Vagina (tissue), 2 donors: Measurements from ENCODE around the gene PNMA8B. TPM values are rescaled to one million over a fixed set of nuclear protein-coding genes. Genes with fewer than 3 reads are reported as not detected.
A peak's percentile ranks its signal among the peaks of the same experiment; 100 is the strongest.

Experiments used
- DNase-seq, 2 donors: peaks; one replicate each; pipeline ENCODE4 v3.0.0-alpha.2; 2017; ENCODE audit errors: extremely low spot score in 2 of 2
- H3K27ac ChIP-seq: fragments of 200-600 bp; sonication (generic); one replicate; pipeline ENCODE4 v1.5.1; 2019
- H3K27me3 ChIP-seq: fragments of 200-600 bp; sonication (generic); one replicate; pipeline ENCODE4 v1.5.1; 2019
- H3K36me3 ChIP-seq, 2 donors: fragments of 200-600 bp; sonication (generic); one replicate each; pipeline ENCODE4 v1.5.1; 2017 to 2019
- H3K4me1 ChIP-seq: fragments of 200-600 bp; sonication (generic); one replicate; pipeline ENCODE4 v1.5.1; 2019
- H3K4me3 ChIP-seq, 2 donors: fragments of 200-600 bp; sonication (generic); 1 replicate in 1 of 2; 2 replicates in 1 of 2; pipeline ENCODE4 v1.5.1; 2016 to 2019
- H3K9me3 ChIP-seq: fragments of 200-600 bp; sonication (generic); one replicate; pipeline ENCODE4 v1.5.1; 2019
- CTCF ChIP-seq, 3 experiments: fragments of 450-650 bp in 2 of 3; fragments of 200-600 bp in 1 of 3; sonication (generic) in 1 of 3; IDR thresholded peaks; one replicate each; pipeline ENCODE4 v1.5.1; 2017 to 2019; ENCODE audit warnings: antibody characterized with exemption in 3 of 3, mild to moderate bottlenecking in 2 of 3, moderate library complexity in 2 of 3
- POLR2A ChIP-seq, 2 donors: fragments of 450-650 bp; IDR thresholded peaks; one replicate each; pipeline ENCODE4 v1.6.1; 2017; ENCODE audit warnings: antibody characterized with exemption in 2 of 2, mild to moderate bottlenecking in 2 of 2, moderate library complexity in 2 of 2
- POLR2AphosphoS5 ChIP-seq, 2 donors: sonication (generic); formaldehyde crosslinking; IDR thresholded peaks; one replicate each; pipeline ENCODE4 v1.9.0; 2017; ENCODE audit warnings: antibody characterized with exemption in 2 of 2, mild to moderate bottlenecking in 2 of 2, low read depth in 1 of 2; ENCODE audit not compliant: insufficient read depth in 1 of 2
- intact Hi-C: fragments of 100-400 bp; cut with DNase I; formaldehyde crosslinking; loops from one replicate; pipeline ENCODE4 v1.15.1; 2023
- total RNA-seq: library from RNA; depleted of rRNA; stranded (reverse); fragments of >200 nt; gene quantifications from one replicate; pipeline ENCODE4 v1.2.3, GENCODE V29; 2016

Gene PNMA8B
- total RNA-seq, 1 donor from 2014 or later: 2.7 TPM

- intact Hi-C loops: no loop called here
- no peak overlapping the region for H3K27ac ChIP-seq
- no peaks in the 10 kb centered on the region for H3K36me3 ChIP-seq
- no peaks in the 10 kb centered on the region for H3K9me3 ChIP-seq
- H3K27me3 ChIP-seq: no peaks in the 10 kb centered on the region
- no peak for TF ChIP-seq POLR2A (IDR thresholded peaks at IDR 0.05)
- H3K4me3 ChIP-seq: no peak overlapping the region
- peaks cover 11% of the 10 kb centered on the region for H3K4me1 ChIP-seq
- DNase-seq: no peak
Measured at GRCh38 chr19:46517471-46517870, 21.8 kb upstream of the PNMA8B start.

GRCh38 chr19:46515879-46516350 is 20.2 kb upstream of the PNMA8B start:
- no peak for DNase-seq
- TF ChIP-seq POLR2AphosphoS5 (IDR thresholded peaks at IDR 0.05; ENCODE audit: insufficient read depth in 1 of 2, low read depth in 1 of 2) (no peak), POLR2A (IDR thresholded peaks at IDR 0.05) (no peak), CTCF (IDR thresholded peaks at IDR 0.05) (peak in 1 of 3 experiments; percentile 24)
- H3K27ac ChIP-seq: no peak overlapping the region
- H3K36me3 ChIP-seq: no peaks in the 10 kb centered on the region
- H3K27me3 ChIP-seq: no peaks in the 10 kb centered on the region
- peaks cover 11% of the 10 kb centered on the region for H3K4me1 ChIP-seq
- H3K9me3 ChIP-seq: no peaks in the 10 kb centered on the region
- intact Hi-C loops: no loop called here
- H3K4me3 ChIP-seq: no peak overlapping the region

- no peak overlapping the region for H3K4me3 ChIP-seq
- no peaks in the 10 kb centered on the region for H3K9me3 ChIP-seq
- peaks cover 11% of the 10 kb centered on the region for H3K4me1 ChIP-seq
- no peak for TF ChIP-seq CTCF (IDR thresholded peaks at IDR 0.05)
- intact Hi-C loops: no loop called here
- H3K27ac ChIP-seq: no peak overlapping the region
- H3K36me3 ChIP-seq: no peaks in the 10 kb centered on the region
- no peak for DNase-seq
- H3K27me3 ChIP-seq: no peaks in the 10 kb centered on the region
Measured at GRCh38 chr19:46515290-46515609, 19.6 kb upstream of the PNMA8B start.

- Histone ChIP-seq H3K4me1 (peaks cover 11% of the 10 kb centered on the region), H3K9me3 (no peaks in the 10 kb centered on the region), H3K27me3 (no peaks in the 10 kb centered on the region), H3K4me3 (no peak overlapping the region), H3K36me3 (no peaks in the 10 kb centered on the region), H3K27ac (no peak overlapping the region)
- TF ChIP-seq POLR2AphosphoS5 (IDR thresholded peaks at IDR 0.05; ENCODE audit: insufficient read depth in 1 of 2, low read depth in 1 of 2) (no peak), CTCF (IDR thresholded peaks at IDR 0.05) (no peak), POLR2A (IDR thresholded peaks at IDR 0.05) (no peak)
- no peak for DNase-seq
- intact Hi-C loops: no loop called here
Measured at GRCh38 chr19:46514589-46515289, 19.1 kb upstream of the PNMA8B start.

GRCh38 chr19:46513461-46514236 is 18.0 kb upstream of the PNMA8B start:
- intact Hi-C loops: no loop called here
- Histone ChIP-seq H3K4me3 (no peak overlapping the region), H3K36me3 (no peaks in the 10 kb centered on the region), H3K27me3 (no peaks in the 10 kb centered on the region), H3K9me3 (no peaks in the 10 kb centered on the region), H3K4me1 (peaks cover 11% of the 10 kb centered on the region), H3K27ac (peak overlapping the region; percentile 23)
- no peak for DNase-seq
- TF ChIP-seq CTCF (IDR thresholded peaks at IDR 0.05) (peak; percentile 92 to 97 (median 95)), POLR2AphosphoS5 (IDR thresholded peaks at IDR 0.05; ENCODE audit: insufficient read depth in 1 of 2, low read depth in 1 of 2) (peak in 1 of 2 donors; percentile 34), POLR2A (IDR thresholded peaks at IDR 0.05) (no peak)
